Measurements from ENCODE around the gene ARHGAP15. TPM values are rescaled to one million over a fixed set of nuclear protein-coding genes. Genes with fewer than 3 reads are reported as not detected.

Gene ARHGAP15
- total RNA-seq, 2 donors from 2014 or later: 12.0 to 23.2 TPM

- intact Hi-C loops (cut with DNase I): no loop called here
- DNase-seq (ENCODE audit: low spot score): no peak
Measured at GRCh38 chr2:143458258-143459190, 329.3 kb downstream of the ARHGAP15 start.

- intact Hi-C loops (cut with DNase I): no loop called here
- DNase-seq (ENCODE audit: low spot score): no peak
Measured at GRCh38 chr2:143460382-143460781, 331.2 kb downstream of the ARHGAP15 start.

GRCh38 chr2:143463719-143464118, 334.5 kb downstream of the ARHGAP15 start:
- DNase-seq (ENCODE audit: low spot score): no peak
- intact Hi-C loops (cut with DNase I): no loop called here

- no peak for DNase-seq (ENCODE audit: low spot score)
- intact Hi-C loops (cut with DNase I): no loop called here
Measured at GRCh38 chr2:143466391-143466790, 337.2 kb downstream of the ARHGAP15 start.

- no peak for DNase-seq (ENCODE audit: low spot score)
- intact Hi-C loops (cut with DNase I): no loop called here
Measured at GRCh38 chr2:143467011-143467410, 337.8 kb downstream of the ARHGAP15 start.

GRCh38 chr2:143468341-143468888, 339.2 kb downstream of the ARHGAP15 start:
- DNase-seq (ENCODE audit: low spot score): no peak
- intact Hi-C loops (cut with DNase I): no loop called here

GRCh38 chr2:143469323-143469722, 340.1 kb downstream of the ARHGAP15 start:
- DNase-seq (ENCODE audit: low spot score): no peak
- intact Hi-C loops (cut with DNase I): no loop called here

- intact Hi-C loops (cut with DNase I): no loop called here
- DNase-seq (ENCODE audit: low spot score): no peak
Measured at GRCh38 chr2:143471550-143471949, 342.3 kb downstream of the ARHGAP15 start.

- intact Hi-C loops (cut with DNase I): no loop called here
- DNase-seq (ENCODE audit: low spot score): no peak
Measured at GRCh38 chr2:143473216-143473615, 344.0 kb downstream of the ARHGAP15 start.

- no peak for DNase-seq (ENCODE audit: low spot score)
- intact Hi-C loops (cut with DNase I): no loop called here
Measured at GRCh38 chr2:143473820-143474219, 344.6 kb downstream of the ARHGAP15 start.

GRCh38 chr2:143474586-143474985, 345.4 kb downstream of the ARHGAP15 start:
- intact Hi-C loops (cut with DNase I): no loop called here
- no peak for DNase-seq (ENCODE audit: low spot score)

- intact Hi-C loops (cut with DNase I): no loop called here
- DNase-seq (ENCODE audit: low spot score): peak; percentile 76
Measured at GRCh38 chr2:143475041-143475776, 346.0 kb downstream of the ARHGAP15 start.

GRCh38 chr2:143476336-143477087, 347.3 kb downstream of the ARHGAP15 start:
- intact Hi-C loops (cut with DNase I): no loop called here
- DNase-seq (ENCODE audit: low spot score): no peak

- DNase-seq (ENCODE audit: low spot score): no peak
- intact Hi-C loops (cut with DNase I): no loop called here
Measured at GRCh38 chr2:143477714-143478443, 348.7 kb downstream of the ARHGAP15 start.

GRCh38 chr2:143480086-143480485, 350.9 kb downstream of the ARHGAP15 start:
- no peak for DNase-seq (ENCODE audit: low spot score)
- intact Hi-C loops (cut with DNase I): no loop called here

- DNase-seq (ENCODE audit: low spot score): no peak
Measured at GRCh38 chr2:143480601-143481236, 351.5 kb downstream of the ARHGAP15 start.

GRCh38 chr2:143481237-143481623, 352.0 kb downstream of the ARHGAP15 start:
- no peak for DNase-seq (ENCODE audit: low spot score)
- intact Hi-C loops (cut with DNase I): no loop called here

More at GRCh38 chr2:143480601-143481236, 351.5 kb downstream of the ARHGAP15 start:
- intact Hi-C loops (cut with DNase I): no loop called here

- intact Hi-C loops (cut with DNase I): no loop called here
- no peak for DNase-seq (ENCODE audit: low spot score)
Measured at GRCh38 chr2:143481733-143482132, 352.5 kb downstream of the ARHGAP15 start.

Measured in posterior vena cava (tissue), 2 donors.